Stimulated activated CD8-positive, alpha-beta memory T cell treated with anti-CD3 and anti-CD28 coated beads, Interleukin-4, amount 100 ng/mL, for 24 hours (primary cell): Measurements from ENCODE around the gene DHRS13.
"Not testable (repeated sequence)": the region's sequence is repeated elsewhere in the genome, so short reads cannot be mapped to it uniquely, and the experiment has no call there.

ENCODE experiments used
- DNase-seq: peaks from one replicate; pipeline ENCODE4 v3.0.0-alpha.2; 2020; ENCODE audit warnings: low read depth

Gene DHRS13

DNA sequence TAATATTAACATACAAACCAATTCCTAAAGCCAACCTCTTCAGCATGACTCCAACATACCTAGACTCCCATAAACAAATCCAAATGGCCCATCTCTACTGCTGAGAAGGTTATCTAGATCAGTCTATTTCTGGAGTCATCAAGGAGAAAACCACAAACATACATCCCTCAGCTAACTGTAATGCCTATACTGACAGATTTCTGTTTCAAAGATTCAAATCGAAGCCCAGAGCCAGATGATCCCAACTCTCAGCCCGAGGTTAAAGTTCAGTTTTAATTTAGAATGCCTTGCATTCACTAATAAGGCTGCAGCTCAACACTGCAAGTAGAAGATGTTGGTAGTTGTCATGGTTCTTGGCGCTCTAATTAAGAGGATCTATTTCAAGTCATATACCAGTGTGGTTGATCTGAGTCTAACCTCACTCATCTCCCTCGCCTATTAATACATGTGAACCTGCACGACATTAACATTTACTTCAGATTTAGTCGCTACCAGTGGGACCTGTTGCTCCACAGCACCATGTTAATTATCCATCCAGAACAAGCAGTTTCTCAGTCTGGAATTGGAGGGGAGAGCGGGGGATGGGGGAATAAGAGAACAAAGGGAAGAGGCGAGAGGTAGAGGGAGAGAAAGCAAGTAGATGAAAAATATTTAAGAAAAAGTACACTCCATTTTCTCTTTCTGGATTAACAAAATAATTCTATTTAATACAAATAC, 33.0 kb upstream of the DHRS13 start:
- DNase-seq = no peak

DNA sequence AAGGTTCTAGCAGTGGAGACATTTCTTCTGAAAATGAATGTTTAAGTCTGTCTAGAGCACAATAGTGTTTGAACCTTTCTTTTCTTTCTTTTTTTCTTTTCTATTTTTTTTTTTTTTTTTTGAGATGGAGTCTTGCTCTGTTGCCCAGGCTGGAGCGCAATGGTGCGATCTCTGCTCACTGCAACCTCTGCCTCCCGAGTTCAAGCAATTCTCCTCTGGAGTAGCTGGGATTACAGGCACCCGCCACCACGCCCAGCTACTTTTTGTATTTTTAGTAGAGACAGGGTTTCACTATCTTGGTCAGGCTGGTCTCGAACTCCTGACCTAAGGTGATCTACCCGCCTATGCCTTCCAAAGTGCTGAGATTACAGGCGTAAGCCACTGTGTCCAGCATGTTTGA, 31.6 kb upstream of the DHRS13 start:
- DNase-seq = not testable (repeated sequence)

DNA sequence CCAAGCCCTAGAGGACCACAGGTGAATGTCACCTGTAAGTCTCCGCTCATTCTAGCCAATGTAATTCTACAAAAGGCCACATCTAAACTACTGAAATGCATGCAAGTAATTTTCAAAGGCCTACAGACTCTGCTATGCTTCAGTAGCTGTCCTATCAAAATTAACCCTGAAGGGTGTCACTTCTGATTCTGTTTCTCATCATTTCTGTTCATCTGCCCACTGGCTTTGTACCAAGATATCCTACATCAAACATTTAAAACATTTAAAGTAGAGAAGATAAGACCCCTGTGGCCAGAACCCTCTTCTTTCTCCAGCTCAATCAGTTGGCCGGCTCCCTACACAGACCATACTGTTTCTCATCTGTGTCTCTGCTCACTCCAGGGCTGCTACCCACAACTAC, 26.9 kb upstream of the DHRS13 start:
- DNase-seq = no peak

DNA sequence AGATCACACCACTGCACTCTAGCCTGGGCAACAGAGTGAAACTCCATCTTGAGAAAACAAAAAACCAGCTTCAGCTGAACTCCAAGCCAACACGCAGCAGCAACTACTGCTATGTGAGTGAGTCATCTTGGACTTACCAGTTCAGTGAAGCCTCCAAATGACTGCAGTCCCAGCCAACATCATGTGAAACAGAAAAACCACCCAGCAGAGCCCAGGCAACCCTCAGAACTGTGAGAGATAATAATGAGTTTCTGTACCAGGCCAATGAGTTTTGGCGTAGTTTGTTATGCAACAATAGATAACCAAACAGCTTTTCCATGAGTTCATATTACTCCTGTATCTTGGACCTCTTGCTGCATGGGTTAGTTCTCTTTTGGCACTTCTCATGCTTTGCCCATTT, 25.2 kb upstream of the DHRS13 start:
- no peak for DNase-seq

DNA sequence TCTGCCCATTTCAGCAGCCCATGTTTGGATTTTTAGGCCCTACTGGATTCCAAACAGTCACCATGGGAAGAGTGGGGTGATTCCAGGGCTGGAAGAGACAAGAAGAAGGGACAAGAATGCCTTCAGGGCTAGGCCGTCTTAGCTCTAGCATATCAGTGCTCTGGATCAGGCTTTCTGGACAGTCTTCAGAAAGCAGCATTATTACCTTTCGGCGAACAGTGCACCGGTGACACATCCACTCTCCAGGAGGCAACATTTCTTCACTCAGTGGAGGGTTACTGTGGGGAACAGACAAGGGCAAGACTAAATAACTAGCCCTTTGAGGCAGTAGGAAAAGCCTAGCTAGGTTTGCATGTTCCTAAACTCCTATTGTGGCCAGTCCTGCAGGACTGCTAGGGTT, 23.9 kb upstream of the DHRS13 start:
- DNase-seq = no peak

DNA sequence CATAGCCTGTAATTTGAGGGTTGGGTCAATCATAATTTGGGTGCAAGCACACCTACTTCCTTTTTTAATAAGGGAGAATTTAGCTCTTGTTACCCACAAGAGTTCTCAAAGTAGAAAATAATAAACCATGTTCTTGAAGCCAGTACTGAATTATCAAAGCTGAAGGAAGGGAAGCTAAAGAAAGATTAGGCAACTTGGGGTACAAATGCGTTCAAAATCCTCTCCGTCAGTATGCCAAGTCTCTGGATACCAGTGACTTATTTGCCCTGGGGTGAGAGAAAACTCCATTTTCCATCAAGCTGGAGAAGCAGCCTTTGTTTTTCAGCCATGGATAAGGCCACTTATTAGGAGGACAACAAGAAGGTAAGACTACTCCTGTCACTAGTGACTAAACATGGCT, 23.5 kb upstream of the DHRS13 start:
- no peak for DNase-seq

DNA sequence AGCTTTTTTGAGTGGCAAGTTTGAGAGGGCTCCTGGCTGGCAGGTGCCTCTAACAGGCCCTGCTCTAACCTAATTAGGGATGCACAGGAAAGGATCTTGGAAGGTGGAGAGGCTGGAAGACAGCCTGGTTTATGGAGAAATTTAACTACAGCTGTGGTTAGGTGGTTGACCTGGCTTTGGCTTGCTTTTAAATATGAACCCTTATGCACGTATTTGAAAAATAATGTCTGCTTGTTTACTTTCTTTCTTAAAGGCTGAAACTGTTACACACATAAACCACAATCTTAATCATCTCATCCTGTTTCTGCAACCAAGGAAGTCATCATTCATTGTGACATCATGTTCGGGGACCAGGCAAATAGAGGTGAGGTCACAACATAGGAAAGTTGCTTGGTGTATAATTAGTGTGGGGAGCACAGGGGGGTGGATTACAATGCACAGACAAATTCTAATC, 23.1 kb upstream of the DHRS13 start:
- no peak for DNase-seq

DNA sequence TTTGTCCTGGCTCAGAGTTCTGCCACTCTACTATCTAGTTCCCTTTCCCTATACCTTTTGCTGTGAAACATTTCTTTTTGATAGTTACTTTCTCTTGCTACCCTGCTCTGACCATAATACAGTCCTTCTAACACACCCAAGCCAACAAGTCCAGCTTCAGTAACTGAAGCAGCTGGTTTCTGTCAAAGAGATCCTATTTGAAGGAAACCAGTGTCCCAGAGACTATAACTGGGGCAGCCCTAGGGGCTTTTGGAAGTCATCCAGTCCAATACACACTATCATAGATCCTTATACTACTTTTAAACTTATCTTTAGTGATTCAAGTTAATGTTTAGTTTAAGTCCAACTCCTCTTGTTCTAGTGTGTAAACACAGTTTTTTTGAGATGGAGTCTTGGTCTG, 17.3 kb upstream of the DHRS13 start:
- DNase-seq = no peak

DNA sequence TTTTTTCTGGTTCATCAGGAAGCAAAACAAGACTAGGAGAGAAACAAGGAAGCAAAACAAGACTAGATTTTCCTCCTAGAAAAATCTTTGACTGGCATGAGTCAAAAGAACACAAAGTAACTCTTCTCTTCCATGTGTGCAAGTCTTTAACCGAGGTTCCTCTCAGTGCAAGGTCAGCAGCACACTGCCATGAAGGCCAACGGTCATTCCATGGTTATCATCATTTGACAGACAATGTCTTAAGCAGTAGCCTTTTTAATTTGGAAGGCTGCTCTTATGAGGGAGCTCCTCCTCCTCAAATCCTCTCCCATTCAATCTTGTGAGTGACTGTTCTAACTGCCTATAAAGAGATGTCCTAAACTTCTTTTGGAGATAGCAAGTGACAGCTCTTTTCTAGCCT, 15.4 kb upstream of the DHRS13 start:
- no peak for DNase-seq

DNA sequence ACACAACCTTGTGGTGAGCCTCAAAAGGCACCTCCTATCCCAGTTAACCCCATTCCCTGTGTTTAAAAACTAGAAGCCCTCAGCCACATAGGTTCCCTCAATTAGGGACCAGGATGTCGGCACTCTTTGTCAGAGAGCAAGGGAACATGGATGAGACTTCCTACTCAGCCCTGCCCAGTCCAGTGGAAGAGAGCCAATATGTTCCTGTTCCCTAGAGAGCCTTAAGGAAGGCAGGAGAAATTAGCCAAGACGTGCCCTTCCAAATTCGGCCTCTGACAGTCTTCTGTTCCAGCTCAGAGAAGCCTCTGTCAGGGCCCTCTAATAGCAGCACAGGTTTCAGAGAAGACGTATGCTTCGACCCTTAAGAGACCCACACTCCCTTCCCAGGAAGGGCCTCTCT, 14.6 kb upstream of the DHRS13 start:
- no peak for DNase-seq

DNA sequence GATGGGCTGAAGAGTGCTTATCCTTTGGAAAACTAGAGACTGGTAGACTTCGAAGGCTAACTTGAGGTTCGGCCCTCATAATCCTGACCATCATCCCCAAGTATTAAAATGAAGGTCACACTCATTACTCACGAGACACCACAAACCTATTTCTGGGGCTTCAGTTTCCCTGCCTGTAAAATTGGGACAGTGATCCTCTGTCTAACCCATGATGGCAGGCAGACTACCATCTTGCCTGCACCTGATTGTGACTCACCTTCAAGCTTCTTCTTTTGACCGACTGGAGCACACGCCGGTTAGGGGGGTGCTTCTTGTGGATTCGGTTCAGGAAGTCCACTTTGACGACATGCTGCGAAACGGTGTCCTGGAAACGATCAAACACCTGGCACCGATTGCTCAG, 14.2 kb upstream of the DHRS13 start:
- no peak for DNase-seq

DNA sequence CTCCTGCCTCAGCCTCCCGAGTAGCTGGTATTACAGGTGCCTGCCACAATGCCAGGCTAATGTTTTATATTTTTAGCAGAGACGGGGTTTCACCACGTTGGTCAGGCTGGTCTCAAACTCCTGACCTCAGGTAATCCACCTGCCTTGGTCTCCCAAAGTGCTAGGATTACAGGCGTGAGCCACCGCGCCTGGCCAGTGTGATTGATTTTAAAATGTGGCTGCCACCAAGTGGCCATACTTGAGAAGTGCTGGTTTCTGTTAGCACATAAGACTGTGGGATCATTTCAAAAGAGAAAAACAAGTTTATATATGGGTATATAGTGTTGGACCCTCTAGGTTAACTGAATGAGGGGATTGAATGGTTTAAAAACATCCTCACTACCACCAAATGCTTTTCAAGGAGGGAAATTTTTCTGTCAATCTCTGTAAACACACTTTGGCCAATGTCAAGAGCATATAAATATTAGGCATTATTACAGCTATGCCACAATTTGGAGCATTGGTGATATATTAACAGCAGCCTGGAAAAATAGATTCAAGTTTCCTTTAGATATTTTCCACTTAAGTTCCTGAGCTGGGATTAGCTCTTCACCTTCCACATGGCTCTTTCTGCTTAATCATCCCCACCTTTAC, 13.5 kb upstream of the DHRS13 start:
- no peak for DNase-seq

DNA sequence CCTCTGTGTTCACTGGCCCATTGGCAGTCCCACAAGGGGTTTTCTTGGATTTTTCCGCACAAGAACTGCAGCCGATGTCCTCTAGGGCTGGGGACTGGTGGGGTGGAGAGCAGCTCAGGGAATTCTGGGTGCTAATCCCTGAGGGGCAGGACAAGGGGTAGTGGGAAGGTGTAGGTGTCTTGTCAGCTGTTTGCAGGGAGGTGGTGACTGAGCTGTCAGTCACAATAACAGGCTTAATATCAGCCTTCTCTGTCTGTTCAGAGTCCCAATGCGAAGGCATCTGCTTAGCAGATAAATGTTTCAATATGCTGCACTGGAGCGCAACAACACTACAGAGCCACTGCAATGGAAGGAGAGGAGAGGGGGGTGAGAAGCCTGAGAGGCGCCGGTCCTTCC, 10.1 kb upstream of the DHRS13 start:
- no peak for DNase-seq

DNA sequence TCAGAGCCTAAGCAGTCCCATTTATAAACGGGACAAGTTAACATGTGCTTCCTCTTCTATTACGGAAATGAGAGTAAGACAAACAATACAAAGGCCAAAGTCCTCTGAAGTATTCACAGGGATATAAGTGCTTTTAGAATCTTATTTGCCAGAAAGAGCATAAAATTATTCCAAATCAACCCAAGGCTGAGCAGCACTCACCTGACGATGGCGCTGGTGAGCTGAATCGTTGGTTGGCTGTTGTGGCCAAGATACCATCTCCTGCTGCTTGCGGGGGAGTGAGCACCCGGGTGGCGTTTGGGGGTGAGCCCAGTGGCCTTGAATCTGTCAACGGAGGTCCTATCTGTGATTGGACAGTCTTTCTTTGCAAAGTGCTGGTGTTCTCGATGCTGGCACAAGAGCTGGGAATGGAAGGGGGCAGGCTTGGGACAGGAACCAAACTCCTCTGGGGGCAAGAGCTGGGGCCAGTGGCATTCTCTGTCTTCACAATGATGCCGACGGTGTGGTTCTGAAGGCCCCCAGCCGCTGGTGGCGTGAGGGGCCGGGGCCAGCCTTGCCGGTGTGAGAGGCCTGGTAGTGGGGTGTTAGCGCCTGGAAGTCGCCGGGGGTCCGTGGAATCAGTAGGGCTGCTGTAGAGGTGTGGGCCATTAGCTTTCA, 9.5 kb upstream of the DHRS13 start:
- DNase-seq = no peak

DNA sequence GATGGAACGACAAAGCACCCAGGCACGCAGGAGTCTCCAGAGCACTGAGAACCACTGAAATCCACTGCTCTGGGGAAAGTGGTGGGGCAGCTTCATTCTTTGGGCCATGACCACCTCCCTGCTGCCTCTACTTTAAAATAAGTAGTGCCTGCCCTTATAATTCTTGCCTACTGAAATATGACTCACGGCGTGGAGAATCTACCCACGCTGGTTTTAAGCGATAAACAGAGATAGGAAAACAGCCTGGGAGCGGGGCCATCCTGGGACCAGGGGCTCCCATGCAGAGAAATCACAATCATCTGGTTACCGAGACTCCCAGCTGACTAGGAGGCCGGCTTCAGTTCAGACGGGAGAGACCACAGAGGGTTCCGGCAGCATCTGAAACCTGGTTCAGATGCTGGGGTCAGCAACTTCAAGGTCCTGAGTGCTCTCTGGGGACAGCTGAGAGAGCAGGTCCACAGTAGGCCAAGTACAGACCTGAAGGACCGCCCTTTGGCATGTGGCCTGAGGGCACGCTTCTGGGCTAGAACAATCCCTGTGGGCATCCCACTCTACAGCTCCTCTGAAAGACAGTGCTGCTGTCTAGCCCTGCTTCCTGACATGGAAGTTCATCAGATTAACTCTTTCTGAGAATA, 8.6 kb upstream of the DHRS13 start:
- DNase-seq = no peak

DNA sequence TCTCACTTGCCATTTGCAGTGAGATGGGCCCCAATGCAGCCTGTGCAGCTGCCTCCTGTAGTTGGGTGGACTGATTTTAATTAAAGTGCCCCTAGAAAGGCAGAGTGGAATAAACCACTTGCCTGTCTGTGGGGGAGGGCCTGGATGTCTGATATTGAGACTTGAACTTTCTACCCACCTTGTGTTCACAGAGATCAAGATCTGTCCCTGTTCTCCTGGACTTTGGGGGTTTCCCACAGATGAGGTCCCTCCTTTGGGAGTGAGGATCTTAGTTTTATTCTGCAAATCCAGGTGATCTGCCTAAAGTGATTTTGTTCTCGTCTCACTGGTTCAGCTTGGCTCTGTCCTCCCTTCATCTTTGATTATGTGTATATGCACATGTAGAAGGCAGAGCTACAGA, 7.7 kb upstream of the DHRS13 start:
- DNase-seq = no peak

DNA sequence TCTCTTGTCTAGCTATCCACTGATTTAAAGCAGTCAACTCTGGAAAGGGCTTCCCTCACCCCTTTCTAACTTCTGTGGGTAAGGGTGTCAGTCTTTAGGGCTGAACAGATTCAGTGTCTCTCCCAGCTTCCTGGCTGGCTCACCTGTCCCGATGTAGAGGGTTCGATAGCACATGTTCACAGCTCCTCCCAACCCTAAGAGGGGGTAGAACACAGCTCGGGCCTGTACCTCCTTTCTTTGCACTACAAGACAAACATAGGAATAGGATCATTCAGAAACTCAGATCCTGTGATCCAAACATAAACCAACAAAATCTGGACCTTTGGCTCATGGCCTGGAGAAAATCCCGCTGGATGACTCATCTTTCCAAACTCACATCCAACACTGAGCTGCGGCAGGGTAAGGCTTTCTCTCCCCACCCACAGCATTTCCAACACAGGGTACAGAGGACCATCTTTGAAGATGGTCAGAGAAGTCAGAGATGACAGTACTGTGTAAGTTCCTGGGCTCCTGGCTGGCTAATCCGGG, 5.8 kb upstream of the DHRS13 start:
- no peak for DNase-seq

DNA sequence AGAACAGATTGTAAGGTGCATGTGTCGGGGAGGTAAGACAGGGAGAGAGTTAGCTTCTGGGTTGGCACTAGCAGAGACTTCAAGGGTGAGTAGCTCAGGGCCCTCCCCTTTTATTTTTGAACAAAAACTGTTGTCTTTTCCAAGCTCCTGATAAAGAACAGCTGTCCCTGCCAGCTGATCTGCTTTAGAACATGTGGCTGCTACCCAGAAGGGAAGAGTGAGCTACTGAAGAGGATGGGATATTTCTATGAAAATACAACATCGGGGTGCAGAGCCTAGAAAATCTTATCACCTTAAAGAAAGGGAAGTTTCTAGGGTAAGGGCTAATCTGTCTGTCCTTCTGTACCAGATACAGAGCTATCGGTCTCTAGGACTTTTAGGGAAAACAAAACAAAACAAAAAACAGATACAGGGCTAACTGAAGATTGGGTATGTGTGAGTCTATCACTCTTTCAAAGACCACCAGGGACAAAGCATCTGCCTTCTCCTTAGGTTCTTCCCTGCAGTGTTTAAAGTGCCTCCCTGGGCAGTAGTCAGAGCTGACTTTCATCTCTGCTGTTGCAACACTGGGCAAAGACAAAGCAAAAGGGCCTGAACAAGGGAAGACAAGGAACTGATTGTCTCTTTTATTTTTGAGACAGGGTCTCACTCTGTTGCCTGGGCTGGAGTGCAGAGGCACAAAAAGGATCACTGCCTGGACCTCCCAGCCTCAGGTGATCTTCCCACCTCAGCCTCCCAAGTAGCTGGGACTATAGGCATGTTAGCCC, 5.0 kb upstream of the DHRS13 start:
- DNase-seq = no peak

DNA sequence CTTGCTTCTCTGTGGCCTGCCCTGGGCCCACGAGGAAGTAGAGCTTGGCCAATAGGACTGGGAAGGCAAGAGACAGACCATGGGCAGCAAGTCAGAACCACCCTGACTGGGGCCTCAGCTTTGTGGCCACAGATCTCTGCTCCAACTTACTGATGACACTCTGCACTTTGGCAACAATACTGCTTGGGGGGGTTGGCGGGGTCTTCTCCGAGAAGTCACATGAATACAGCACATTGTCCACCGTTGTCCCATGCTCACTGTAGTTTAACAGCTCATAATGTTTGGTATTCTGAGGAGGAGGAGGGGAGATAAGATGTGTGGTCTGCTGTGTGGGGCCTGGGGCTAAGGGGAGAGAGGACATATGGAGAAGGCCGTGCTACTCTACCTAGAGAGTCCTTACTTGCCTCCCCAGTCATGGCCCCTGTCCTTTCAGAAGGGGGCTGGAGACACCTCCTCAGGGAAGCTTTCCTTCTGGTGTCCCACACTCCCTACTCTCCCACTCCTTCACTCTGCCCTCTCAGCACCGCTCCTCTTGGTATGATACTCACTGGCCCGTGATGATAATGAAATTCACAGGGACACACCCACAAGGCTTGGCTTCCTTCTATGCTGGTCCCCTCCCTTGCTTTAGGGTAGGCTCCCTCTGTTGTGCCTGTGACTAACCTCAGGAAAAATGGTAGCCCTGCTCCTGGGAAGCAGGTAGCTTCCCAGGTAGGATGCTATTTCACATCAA, 4.0 kb upstream of the DHRS13 start:
- DNase-seq = no peak

DNA sequence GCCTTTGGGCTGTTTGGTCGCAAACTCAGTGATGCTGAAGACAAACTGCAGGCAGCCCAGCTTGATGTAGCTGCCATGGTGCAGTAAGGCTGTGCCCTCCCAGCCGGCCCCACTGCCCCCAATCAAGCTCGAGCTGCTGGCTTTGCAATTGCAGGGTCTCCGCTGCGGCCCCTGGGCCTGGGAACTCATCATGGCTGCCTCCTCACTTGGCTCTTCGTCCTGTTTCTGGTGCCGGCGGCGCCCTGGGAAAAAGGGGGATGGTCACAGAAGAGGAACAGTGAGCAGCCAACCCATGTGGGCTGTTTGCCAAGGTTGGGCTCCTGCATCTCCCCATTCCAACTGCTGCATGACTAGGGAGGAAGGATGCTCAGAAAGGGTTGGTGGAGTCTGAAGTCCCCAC, 3.4 kb upstream of the DHRS13 start:
- DNase-seq = no peak

DNA sequence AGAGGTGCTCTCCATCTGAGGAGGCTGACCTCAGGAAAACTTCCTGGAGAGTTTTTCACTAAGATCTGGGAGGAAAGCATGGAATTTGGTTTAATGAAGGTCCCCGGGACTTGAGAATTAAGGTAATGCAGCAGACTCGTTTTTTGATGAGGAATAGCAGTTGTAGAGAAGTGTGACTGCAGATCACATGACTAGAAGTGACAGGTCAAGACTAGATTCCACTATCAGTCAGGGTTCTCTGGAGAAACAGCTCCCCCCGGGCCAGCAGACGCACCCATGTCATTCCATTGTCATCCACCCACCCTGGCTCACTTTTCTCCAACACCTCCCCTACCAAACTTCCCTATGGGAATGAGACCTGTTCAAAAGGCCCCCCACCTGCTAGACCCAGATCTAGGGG, 1.9 kb upstream of the DHRS13 start:
- no peak for DNase-seq

DNA sequence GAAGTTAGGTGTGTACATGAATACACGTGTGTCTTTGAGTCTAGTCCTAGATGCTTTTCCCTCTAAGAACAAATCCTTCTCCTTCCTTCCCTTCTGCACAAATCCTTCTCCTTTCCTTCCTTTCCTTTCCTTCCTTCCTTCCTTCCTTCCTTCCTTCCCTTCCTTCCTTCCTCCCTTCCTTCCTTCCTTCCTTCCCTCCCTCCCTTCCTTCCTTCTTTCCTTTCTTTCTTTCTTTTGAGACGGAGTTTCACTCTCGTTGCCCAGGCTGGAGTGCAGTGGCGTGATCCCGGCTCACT, 615 bp upstream of the DHRS13 start:
- DNase-seq = not testable (repeated sequence)
